AG20443 (cell line): ENCODE results near the gene LYPD6.
A peak's percentile ranks its signal among the peaks of the same experiment; 100 is the strongest.

Experiments used
- DNase-seq: peaks from one replicate; pipeline ENCODE4 v3.0.0; 2012; ENCODE audit warnings: low spot score, mixed read lengths

LYPD6 gene

DNA sequence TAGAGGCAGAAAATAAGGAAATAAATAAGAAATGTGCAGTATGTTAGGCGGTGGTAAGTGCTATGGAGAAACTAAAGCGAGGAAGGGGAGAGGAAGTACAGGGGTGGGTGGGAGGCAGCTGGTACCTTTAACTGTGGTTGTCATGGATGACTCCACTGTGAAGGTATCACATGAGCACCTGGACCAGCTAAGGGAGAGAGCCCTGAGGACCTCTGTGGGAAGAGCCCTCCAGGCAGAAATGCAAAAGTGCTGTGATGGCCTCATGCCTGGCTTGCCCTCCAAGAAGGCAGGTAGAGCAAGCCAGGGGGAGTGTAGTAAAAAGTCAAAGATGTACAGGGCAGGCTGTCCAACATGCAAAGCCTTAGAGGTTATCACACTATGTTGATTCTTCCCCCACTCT, 17.9 kb downstream of the LYPD6 start:
- DNase-seq, result no peak

DNA sequence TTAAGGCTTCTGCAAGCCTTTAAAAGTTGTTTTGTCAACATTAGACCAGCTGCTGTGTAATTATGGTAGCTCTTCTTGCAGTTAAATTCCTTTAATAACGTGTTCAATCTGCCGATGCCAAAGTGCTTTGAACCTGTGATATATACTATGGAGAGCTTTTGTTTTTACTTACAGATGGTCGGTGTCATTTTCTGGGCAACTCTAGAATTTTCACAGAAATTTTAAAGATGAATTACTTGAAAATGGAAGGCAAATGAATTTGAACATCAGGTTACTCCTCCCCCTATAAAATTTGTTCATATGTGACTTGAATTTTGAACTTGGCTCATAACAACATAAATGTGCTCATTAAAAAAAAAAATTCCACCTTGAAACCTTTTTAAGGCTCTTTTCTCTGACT, 23.0 kb downstream of the LYPD6 start:
- no peak for DNase-seq

DNA sequence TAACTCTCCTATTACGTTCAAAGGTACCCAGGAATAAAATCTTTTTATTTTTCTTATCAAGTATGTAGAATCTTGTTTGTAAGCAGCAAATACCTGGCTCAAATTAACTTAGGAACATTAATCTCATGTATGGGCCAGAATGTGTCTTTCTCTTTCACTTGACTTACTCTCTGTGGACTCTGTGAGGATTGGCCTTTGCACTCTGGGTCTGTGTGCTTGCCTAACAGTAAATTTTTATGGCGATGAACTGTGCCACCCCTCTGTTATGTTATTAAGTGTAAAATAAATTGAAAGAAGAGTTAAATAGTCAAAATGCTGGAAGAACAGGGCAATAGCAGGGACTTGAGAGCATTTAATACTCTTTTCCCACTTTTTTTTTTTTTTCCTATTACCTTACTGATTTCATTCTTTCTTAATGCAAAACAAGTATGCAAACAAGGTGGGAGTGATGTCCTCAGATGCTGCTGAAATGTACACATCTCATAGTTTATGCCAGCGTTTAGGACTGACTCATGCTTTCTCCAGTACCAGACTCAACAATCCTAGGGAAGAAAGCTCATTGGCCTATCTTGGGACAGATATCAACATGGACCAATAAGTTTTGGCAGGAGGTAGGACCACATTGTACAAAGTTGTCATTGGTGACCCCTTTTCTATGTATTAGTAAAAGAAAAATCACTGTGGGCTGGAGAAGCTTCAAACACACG, 25.5 kb downstream of the LYPD6 start:
- no peak for DNase-seq

DNA sequence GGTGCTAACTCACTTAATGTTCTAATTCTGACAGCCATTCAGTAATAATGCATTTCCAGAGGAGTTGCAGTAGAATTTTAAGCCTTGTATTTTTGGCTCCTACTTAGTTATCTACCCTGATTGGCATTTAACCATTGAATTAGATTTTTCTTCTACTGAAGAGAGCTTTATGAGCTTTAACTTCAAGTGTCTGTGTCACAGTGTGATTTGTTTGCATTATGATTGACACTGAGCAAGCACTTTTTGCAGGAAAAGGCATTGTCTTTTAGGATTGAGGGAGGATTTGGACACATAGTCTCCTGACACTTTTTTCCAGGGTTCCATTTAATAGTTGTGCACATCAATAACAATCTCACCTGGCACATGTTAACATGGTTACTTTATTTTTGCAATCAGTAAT, 26.7 kb downstream of the LYPD6 start:
- no peak for DNase-seq

DNA sequence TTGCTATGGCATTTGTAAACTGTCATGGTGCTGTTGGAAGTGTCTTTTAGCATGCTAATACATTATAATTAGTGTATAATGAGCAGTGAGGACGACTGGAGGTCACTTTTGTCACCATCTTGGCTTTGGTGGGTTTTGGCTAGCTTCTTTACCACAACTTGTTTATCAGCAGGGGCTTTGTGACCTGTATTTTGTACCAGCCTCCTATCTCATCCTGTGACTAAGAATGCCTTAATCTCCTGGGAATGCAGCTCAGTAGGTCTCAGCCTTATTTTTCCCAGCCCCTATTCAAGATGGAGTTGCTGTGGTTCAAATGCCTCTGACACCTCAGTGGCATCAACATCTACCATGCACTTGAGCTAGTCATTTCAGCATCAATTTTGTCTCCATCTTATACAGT, 29.7 kb downstream of the LYPD6 start:
- no peak for DNase-seq

DNA sequence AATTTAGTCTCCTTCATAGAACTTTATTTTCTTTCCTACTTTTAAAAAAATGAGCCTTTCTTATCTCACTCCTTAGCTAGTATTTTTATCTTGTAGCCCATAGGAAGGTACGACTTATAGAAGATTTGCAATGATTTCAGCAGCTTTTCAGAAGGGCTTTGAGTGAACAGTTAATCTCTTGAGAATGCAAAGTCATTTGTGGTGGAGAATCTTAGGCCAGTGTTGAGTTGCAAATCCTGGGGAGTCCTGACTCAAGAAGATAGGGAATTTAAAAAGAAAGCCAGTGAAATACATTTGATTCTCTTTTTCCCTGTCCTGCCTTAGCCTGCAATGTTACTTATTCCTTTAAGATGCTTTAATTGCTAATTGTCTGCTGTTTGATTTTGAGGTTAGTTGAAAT, 33.6 kb downstream of the LYPD6 start:
- no peak for DNase-seq

DNA sequence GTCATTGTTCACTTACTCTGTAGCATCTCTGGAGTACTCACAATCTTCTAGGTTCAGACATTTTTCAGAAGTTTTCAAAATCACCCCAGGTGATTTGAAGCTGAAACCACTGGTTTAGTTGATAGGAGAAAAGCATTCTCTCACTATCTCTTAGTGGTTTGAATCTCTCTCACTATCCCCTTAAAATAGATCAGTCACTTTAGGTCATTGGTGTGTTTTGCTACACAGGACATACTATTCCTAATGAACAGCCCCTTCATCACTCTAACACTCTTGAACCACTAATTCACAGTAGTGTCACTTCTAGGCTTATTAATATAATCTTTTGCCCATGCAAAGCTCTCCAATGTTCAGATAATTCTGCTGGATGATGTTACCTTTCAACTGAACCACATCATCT, 34.5 kb downstream of the LYPD6 start:
- DNase-seq, result no peak

DNA sequence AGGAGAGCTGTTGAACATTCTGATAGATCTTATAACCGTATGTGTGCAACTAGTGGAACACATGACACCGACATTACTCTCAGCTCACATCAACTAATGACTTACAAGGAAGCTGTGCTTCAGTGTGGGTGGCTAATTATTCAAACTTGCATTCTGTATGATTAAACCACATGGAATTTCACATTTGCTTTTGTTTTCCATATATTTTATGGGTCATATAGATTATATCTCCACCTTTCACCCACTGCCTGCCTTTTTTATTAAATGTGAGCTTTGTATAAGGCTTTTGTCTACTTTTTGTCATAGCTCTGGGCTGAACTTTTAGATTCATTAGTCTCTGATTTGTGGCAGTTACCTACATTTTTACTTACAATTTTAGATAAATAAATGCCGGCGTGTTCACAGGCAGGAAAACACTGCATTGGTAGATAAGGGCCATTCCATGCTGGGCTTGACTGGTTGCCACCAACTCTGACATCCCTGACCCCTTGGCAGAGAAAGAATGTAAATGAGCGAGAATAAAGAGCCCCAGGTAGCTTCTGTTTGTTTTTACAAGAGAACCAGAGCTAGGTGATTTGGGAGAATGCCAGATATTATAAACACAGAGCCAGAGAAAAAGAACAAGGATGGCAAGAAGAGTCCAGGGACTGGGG, 35.7 kb downstream of the LYPD6 start:
- DNase-seq, result no peak

DNA sequence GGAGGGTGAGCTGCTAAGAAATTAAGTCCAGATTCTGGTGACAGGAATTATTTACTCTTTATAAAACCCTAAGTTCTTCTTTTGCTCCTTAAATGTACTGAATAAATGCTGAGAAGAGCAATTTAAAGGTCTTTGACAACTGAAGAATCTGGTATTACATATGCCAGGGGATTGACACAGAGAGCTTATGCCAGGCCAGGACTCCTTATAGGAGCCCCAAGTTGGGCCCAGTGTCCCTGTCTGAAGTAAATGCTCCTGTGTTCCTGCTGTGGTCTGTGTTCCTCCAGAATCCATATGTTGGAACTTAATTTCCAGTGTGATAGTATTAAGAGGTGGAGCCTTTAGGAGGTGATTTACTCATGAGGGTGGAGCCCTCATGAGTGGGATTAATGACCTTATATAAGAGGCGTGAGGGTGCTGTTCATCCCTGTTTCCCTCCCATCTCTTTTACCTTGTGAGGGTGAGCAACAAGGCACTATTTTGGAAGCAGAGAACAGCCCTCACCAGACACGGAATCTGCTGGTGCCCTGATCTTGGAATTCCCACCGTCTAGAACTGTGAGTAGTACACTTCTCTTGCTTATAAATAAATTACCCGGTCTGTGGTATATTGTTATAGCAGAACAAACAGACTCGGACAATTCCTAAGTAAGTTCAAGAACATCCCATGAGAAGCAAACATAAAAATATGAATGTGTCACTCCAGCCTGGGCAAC, 39.8 kb downstream of the LYPD6 start:
- no peak for DNase-seq

DNA sequence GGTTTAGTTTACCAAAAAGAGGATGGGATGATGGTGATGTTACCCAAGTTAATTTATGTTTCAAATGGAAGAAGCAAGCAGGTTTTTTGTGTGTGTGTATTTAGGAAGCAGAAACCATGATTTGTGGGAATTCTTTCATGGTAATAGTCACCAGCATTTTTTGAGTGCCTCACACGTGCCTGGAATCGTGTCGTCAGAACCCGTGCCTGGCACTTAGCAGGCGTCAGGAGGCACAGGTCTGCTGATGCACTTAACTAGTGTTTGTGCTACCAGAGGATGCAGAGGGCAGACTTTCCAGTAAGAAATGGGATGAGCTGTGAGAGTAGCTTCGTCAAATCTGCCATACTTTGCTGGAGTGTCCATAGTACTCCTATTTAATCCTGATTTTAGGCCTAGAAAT, 41.1 kb downstream of the LYPD6 start:
- DNase-seq, result no peak

DNA sequence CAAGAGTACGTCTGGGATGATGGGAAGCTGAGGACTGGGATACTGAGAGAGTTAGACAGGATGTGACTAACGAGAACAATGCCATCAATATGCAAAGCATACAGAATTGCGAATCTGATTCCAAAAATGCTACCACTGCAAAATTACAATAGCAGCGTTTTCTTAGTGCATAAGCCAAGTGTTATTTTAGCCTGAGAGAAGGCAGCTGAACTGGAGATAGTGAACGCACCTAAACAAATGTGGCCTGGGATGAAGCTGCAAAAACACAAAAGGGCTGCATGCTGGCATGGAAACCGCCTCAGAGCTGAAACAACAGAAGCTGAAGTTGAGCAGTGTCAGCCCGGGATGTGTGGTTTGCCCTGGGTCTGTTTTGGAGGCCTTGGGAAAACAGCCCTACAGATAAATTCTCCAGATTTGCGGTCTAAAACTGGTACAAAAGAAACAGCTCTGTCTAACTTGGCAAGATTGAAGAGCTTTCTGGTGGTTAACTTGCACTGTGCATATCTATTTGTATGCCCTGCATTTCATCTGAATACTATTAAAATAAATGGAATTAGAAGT, 45.5 kb downstream of the LYPD6 start:
- peak; percentile 57 for DNase-seq

DNA sequence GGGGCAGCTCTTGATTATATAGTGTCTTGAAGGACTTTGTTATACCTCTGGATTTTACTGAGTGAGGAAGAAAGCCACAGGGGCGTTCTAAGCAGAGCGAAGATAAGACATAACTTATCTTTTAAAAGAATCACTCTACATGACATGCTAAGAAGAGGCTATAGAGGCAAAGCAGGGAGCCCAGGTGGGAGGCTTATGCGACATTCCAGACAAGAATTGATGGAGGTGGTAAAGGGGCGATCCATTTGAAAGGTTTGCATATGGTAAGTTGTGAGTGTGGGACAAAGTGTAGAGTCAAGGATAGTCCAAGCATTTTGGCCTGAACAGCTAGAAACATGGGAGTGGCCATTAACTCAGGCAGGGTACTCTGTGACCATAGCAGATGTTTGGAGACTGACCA, 49.8 kb downstream of the LYPD6 start:
- no peak for DNase-seq

DNA sequence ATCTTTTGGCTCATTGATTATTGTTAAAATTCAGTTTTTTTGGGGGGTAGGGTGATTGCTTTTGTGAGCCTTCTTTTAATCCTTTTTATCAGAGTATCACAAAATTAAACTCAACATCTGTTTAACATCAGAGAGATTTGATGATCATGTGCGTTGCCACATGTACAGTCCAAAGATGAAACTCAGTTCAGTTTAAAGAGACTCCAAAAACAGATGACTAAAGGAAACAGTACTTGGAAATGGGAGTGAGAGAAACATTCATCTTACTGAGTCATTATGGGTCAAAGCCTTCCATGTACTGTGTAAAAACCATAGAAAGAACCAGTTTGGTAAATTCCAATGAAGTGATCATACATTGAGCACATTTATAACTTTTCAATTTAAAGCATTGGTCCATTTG, 53.0 kb downstream of the LYPD6 start:
- DNase-seq, result peak; percentile 69

DNA sequence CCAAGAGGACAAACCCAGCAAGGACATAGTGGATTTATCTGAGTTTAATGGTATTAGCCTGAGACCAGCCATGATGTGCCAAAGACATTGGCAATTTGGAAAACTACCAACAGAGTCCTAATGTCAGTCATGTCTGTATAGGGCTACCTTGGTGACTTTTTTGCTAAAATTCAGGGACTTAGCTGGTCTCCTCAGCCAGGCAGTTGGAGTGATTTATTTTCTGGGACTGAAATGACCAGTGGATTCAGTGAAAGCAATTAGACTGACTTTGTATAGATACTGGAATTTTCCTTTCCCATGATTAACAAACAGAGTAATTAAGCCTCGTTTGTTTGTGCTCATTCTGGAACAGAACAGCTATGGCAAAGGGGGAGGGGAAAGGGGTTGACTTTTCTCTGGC, 55.0 kb downstream of the LYPD6 start:
- DNase-seq, result no peak

DNA sequence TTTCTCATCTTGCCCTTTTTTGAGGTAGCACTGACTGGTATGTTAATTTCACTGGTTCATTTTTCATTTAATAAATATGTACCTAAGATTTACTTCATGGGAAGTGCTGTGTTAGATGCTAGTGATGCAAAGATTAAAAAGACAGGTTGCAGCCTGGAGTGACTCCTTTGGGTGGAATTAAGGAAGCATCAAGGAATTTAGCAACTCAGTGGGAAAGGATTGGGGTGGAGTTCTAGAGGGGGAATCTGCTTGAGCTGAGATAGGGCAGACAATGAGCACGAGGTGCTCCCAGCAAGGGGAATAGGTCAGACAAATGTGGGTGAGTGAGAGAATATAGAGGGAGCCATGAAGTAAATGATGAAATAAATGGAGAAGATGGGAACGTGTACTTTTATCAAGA, 57.0 kb downstream of the LYPD6 start:
- peak; percentile 16 for DNase-seq

DNA sequence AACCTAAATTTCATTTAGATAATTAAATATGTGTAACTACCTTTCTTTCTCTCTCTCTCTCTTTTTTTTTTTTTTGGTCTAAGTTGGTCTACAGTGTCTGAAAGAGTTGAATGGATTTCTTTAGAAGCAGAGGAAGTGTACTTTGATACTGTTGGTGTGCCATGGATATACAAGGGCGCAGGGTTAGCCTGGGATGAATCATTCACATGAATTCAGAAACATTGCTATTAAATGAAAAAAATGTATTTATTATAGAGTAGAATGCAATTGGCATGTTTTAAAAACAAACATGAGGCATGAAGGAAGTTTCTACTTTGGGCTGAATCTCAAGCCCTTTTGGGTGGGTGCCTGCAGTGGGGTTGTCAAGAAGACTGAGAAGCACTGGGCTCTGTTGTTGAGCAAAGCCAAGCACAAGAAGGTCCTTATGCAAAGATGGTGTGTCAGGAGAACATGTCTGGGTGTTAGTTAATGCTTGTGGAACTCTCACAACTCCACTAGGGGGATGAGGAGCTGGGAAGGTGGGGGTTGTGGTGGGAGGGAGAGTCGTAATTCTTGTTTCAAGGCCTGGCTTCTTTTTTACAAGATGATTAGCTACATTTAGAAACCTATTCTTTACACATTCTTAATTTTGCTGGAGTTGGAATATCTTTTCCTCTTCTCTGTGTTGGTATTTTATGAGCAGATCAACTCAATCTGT, 57.9 kb downstream of the LYPD6 start:
- peak; percentile 29 for DNase-seq

DNA sequence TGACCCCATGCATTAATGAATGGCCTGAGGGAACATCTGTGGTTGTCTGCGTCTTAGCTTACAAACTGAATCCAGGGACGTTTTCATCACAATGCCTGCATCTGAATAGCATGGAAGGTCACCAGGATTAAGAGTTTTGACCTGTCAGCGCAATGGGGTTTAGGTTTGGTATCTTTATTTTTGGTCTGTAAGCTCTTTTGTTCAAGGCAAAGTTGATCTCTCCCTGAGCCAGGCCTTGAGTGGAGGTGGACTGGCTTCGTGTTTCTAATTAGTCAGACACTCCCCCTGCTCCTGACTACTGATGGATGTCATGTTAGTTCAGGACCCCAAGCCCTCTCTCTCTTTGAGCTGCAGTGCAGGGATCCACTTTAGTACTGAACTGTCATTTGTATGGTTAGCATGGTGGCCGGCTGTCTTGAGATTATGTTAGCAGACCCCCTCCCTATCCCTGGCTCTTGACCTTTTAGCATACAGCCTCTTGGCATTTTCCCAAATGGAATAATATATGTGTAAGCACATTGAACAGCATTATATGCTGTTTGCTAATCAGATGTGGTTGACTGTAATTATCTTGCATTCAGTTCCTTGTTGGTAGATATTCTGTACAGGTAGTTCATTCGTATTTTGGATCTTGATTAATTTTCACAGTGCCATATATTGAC, 59.2 kb downstream of the LYPD6 start:
- no peak for DNase-seq

DNA sequence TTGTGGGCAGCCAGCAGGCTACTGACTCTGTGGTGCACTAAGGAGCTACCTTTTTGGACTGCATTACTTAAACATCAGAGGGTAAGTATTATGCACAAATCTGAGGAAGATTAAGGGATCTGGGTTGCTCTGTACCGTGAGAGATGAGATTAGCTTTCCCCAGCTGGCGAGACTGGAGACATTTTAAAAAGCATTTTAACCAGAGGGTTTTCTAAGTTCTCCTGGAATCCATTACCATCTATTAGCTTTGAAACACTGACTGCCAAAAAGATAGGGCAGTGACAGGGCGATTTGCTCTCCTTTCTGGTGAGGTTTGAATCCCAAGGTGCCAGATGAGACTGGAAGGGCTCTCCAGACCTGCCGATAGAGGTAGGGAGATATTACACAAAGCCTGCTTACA, 63.2 kb downstream of the LYPD6 start:
- no peak for DNase-seq

DNA sequence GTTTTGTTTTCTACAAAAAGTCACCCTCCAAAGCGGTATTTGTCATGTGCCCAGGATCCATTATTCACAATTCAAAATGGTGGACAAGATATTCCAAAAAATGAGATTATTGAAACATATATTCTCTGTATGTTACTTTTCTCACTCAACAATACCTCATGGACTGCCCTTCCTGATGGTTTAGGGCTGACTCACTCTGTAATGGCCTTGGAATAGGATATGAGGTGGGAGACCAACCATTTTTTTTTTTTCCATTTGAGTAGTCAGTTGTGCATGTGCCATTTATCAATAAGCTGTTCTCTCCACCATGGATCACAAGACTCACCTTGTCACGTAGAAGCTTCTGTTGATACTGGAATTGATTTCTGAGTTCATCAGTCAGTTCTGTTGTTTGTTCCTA, 64.5 kb downstream of the LYPD6 start:
- DNase-seq, result no peak

DNA sequence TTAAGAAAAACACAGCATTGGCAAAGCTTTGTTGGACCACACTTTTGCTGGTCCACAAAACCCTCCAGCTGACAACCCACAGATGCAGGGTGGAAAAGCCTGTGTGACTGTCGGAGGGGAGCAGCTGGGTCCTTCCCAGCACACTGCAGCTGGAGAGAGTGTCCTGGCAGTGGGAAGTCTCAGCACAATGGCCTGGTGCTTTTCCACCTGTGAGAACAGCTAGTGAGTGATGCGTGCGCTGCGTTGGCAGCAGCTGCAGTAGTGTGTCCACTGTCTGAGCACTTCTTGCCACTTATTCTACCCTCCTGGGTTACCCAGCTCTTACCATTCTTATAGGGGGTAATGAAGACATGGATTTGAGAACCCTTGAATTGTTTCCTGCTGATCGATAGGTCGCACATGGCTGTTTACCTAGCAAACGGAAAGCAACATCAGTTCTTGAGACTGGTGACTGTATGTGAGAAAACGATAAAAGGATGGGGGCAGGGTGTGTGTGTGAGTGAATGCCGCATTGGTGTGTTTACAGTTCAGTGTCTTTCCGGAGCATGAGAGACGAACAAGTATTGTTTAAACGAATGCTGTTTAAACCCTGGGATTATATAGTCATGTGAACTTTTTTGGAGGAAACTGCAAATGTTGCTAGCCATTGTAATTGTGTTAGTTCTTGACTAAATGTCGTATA, 69.7 kb downstream of the LYPD6 start:
- DNase-seq, result no peak

DNA sequence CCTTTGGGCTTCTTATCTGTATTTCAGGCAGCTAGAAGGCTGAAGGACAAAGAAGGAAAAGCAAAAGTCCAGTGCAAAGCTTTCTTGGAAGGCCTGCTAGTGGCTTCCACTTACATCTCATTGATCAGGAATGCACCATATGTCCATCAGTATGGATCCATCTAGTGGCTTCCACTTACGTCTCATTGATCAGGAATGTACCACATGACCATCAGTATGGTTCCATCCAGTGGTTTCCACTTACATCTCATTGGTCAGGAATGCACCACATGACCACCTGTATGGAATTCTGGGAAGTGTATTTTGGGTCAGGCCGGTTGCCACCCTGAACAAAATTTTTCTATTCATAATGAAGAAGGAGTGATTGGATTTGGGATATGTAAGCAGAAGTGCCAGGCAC, 70.6 kb downstream of the LYPD6 start:
- peak; percentile 22 for DNase-seq
